HepG2 (cell line): ENCODE data around the gene SPRR2G. TPM values are rescaled to one million over a fixed set of nuclear protein-coding genes. Genes with fewer than 3 reads are reported as not detected.
"Not testable (repeated sequence)": the region's sequence is repeated elsewhere in the genome, so short reads cannot be mapped to it uniquely, and the experiment has no call there.

Experiments
- ATAC-seq: fragments of 200-7000 bp; cut with Tn5 transposase; 3 replicates; pipeline ENCODE4 v1.9.1; 2020; ENCODE audit warnings: mild to moderate bottlenecking, moderate library complexity
- BruUV-seq: library from RNA; stranded (reverse); fragments of 400-500 nt; replicated peaks from 2 replicates; lab custom pipeline; 2021; lab: Mats Ljungman, UMichigan
- CTCF ChIA-PET: fragments of 300-600 bp; formaldehyde crosslinking; extraction: SDS; loops from one replicate; lab custom pipeline; 2021; ENCODE audit warnings: low total read pairs, inconsistent platforms, low intra/inter-chr PET ratio; lab: Yijun Ruan, JAX
- POLR2A ChIA-PET: fragments of 350-600 bp; sonication (Branson Sonifier 250); formaldehyde crosslinking; loops from one replicate; lab custom pipeline; 2020; ENCODE audit warnings: antibody characterized with exemption, inconsistent platforms; lab: Yijun Ruan, JAX
- DNase-seq: peaks from one replicate; pipeline ENCODE4 v3.0.0-alpha.2; 2015; ENCODE audit warnings: low spot score
- FAIRE-seq: peaks from 3 replicates; lab custom pipeline; 2011; peaks lifted over from hg19 to GRCh38; lab: Jason Lieb, UNC
- H2AFZ ChIP-seq: one replicate; pipeline ENCODE4 v1.6.1; 2011; ENCODE audit warnings: low read length, inconsistent platforms
- H3K27ac ChIP-seq: fragments of 300-600 bp; 3 replicates; pipeline ENCODE4 v1.8.0; 2011; ENCODE audit warnings: mixed run types, mild to moderate bottlenecking, mixed read lengths, low read length, inconsistent platforms; ENCODE audit not compliant: insufficient read depth; ENCODE audit errors: extremely low read length
- H3K27me3 ChIP-seq, 2 experiments: fragments of 200-600 bp in 1 of 2; 2 replicates in 1 of 2; 3 replicates in 1 of 2; pipeline versions ENCODE4 v1.6.0 to v1.8.0; 2011; ENCODE audit warnings: low read length in 2 of 2, mild to moderate bottlenecking in 2 of 2, moderate library complexity in 2 of 2, inconsistent platforms in 1 of 2; ENCODE audit not compliant: insufficient read depth in 2 of 2, control insufficient read depth in 1 of 2
- H3K36me3 ChIP-seq, 2 experiments: fragments of 200-600 bp in 1 of 2; replicated peaks in 1 of 2; 2 replicates in 1 of 2; 3 replicates in 1 of 2; pipeline versions ENCODE4 v1.5.1 to v1.8.0; 2011; ENCODE audit warnings: low read length in 2 of 2, inconsistent platforms in 1 of 2; ENCODE audit not compliant: insufficient read depth in 2 of 2, control insufficient read depth in 1 of 2
- H3K4me1 ChIP-seq: 2 replicates; pipeline ENCODE4 v1.5.1; 2012; ENCODE audit warnings: low read length, inconsistent platforms; ENCODE audit not compliant: insufficient read depth
- H3K4me2 ChIP-seq: 2 replicates; pipeline ENCODE4 v1.6.0; 2011; ENCODE audit warnings: low read depth, low read length, inconsistent platforms
- H3K4me3 ChIP-seq, 3 experiments: fragments of 200-600 bp in 1 of 3; sonication (generic), shearing (Covaris generic) in 1 of 3; replicated peaks in 1 of 3; 2 replicates each; pipeline ENCODE4 v1.5.1; 2011 to 2016; ENCODE audit warnings: low read length in 3 of 3, inconsistent platforms in 2 of 3, low read depth in 2 of 3, mild to moderate bottlenecking in 2 of 3, control low read depth in 1 of 3, mixed read lengths in 1 of 3; ENCODE audit not compliant: insufficient read depth in 1 of 3
- H3K79me2 ChIP-seq: one replicate; pipeline ENCODE4 v1.6.1; 2011; ENCODE audit warnings: low read length, inconsistent platforms; ENCODE audit not compliant: insufficient read depth
- H3K9ac ChIP-seq: 2 replicates; pipeline ENCODE4 v1.6.0; 2011; ENCODE audit warnings: mild to moderate bottlenecking, low read depth, low read length, inconsistent platforms; ENCODE audit not compliant: insufficient read depth
- H3K9me3 ChIP-seq: 2 replicates; pipeline ENCODE4 v1.5.1; 2012; ENCODE audit warnings: mild to moderate bottlenecking, low read length
- H4K20me1 ChIP-seq: 2 replicates; pipeline ENCODE4 v1.6.0; 2011; ENCODE audit warnings: inconsistent platforms, mild to moderate bottlenecking, low read length, moderate library complexity; ENCODE audit not compliant: insufficient read depth
- CTCF ChIP-seq: sonication (generic); formaldehyde crosslinking; IDR thresholded peaks from 2 replicates; pipeline ENCODE4 v1.5.0; 2020; ENCODE audit warnings: mild to moderate bottlenecking, missing genetic modification reagents, moderate library complexity
- GABPA ChIP-seq, 2 experiments: IDR thresholded peaks; 2 replicates each; pipeline ENCODE4 v1.6.1; 2011 to 2016; ENCODE audit warnings: low read depth in 2 of 2, low read length in 1 of 2, missing biosample characterization in 1 of 2, missing genetic modification characterization in 1 of 2
- REST ChIP-seq, 2 experiments: IDR thresholded peaks; 2 replicates each; pipeline ENCODE4 v1.6.1; 2011 to 2012; ENCODE audit warnings: low read length in 2 of 2, borderline replicate concordance in 1 of 2, low read depth in 1 of 2, mild to moderate bottlenecking in 1 of 2, moderate library complexity in 1 of 2
- ZBTB20 ChIP-seq: sonication (generic); formaldehyde crosslinking; IDR thresholded peaks from 2 replicates; pipeline ENCODE4 v1.8.1; 2023; ENCODE audit warnings: missing genetic modification reagents, low read depth, mild to moderate bottlenecking, borderline replicate concordance
- WGBS: methylation state at CpG from one replicate; pipeline ENCODE4 v1.1.6; 2017; ENCODE audit warnings: low lambda C conversion rate; 5-methylcytosine and 5-hydroxymethylcytosine counted together
- in situ Hi-C: cut with HindIII; loops from 2 replicates; pipeline ENCODE4 v1.10.0; 2017; ENCODE audit warnings: low pct_unique_long_range_greater_than_20kb; ENCODE audit not compliant: extremely low pct_ligation_motif_present
- intact Hi-C: fragments of 100-400 bp; cut with micrococcal nuclease; formaldehyde crosslinking; loops from one replicate; pipeline ENCODE4 v1.10.0; 2022; ENCODE audit not compliant: unreplicated experiment
- polyA plus RNA-seq, 8 experiments: library from polyadenylated mRNA; depleted of rRNA in 3 of 8; stranded (reverse) in 7 of 8; unstranded in 1 of 8; fragments of >200 nt; fragmentation: Illumina TruSeq in 4 of 8; extraction: Trizol in 4 of 8; gene quantifications; 2 replicates each; pipeline versions ENCODE4 v1.2.1 to v1.2.3, GENCODE V29; 2011 to 2016; ENCODE audit warnings: low read depth in 4 of 8, missing spikeins in 1 of 8, mixed read lengths in 1 of 8; ENCODE audit not compliant: insufficient read depth in 1 of 8
- total RNA-seq, 5 experiments: library from RNA; depleted of rRNA; stranded (reverse); fragments of >200 nt; fragmentation: Illumina TruSeq; extraction: Trizol; gene quantifications; 2 replicates each; pipeline ENCODE4 v1.2.3, GENCODE V29; 2016; ENCODE audit warnings: low read depth in 1 of 5

The SPRR2G gene
- total and polyA plus RNA-seq, 2 of the 13 experiments (the other 11 are each of a cell fraction or from before 2014, with no cell fraction given), result not detected

- no peak for TF ChIP-seq REST (IDR thresholded peaks at IDR 0.05; ENCODE audit: borderline replicate concordance in 1 of 2, low read depth in 1 of 2, low read length in 2 of 2)
- no peak for TF ChIP-seq ZBTB20 (CRISPR knock-in tag)
- TF ChIP-seq, all 625 proteins: peak for 2
These were observed 42.0 kb upstream of the SPRR2G start (continued) for GRCh38 chr1:153192697-153193096.

GRCh38 chr1:153190373-153190772 lies 39.7 kb upstream of the SPRR2G start:
- POLR2A ChIA-PET, result no interaction called here
- WGBS, result 0% methylated on average over 3 of the region's 3 CpGs
- DNase-seq, result no peak

GRCh38 chr1:153188301-153188700 lies 37.6 kb upstream of the SPRR2G start:
- H4K20me1 ChIP-seq, H3K79me2 ChIP-seq, H3K9ac ChIP-seq, DNase-seq, H3K4me3 ChIP-seq, POLR2A ChIA-PET, H3K4me2 ChIP-seq, H2AFZ ChIP-seq, CTCF ChIA-PET, H3K36me3 ChIP-seq, H3K4me1 ChIP-seq, FAIRE-seq, intact Hi-C loops, H3K27me3 ChIP-seq, in situ Hi-C loops, ATAC-seq, H3K27ac ChIP-seq, BruUV-seq, H3K9me3 ChIP-seq: not testable (repeated sequence)
- WGBS, result 0% methylated on average over 4 of the region's 4 CpGs

More at GRCh38 chr1:153190373-153190772, 39.7 kb upstream of the SPRR2G start:
- Histone ChIP-seq H3K79me2 (no peaks in the 10 kb centered on the region), H4K20me1 (no peaks in the 10 kb centered on the region), H3K4me3 (no peak overlapping the region), H2AFZ (no peak overlapping the region), H3K36me3 (no peaks in the 10 kb centered on the region), H3K9me3 (no peaks in the 10 kb centered on the region), H3K9ac (no peak overlapping the region), H3K4me1 (no peaks in the 10 kb centered on the region), H3K27ac (no peak overlapping the region), H3K27me3 (no peaks in the 10 kb centered on the region), H3K4me2 (no peak overlapping the region)
- CTCF ChIA-PET, result no interaction called here
- no TSS peak for BruUV-seq
- ATAC-seq (no peak), FAIRE-seq (no peak)
- in situ Hi-C loops, result loop anchor here (10.0 kb wide), 1 partner anchor 316 kb away; the partner anchor contains the start of gene SMCP
- intact Hi-C loops, result no loop called here
- TF ChIP-seq CTCF (CRISPR knock-in tag), result 0 out of 2 replicates have a peak, but pooled peaks have one; percentile 7
- no peak for TF ChIP-seq GABPA (IDR thresholded peaks at IDR 0.05; ENCODE audit: low read depth, low read length)
- no peak for TF ChIP-seq GABPA (CRISPR knock-in tag; IDR thresholded peaks at IDR 0.05; ENCODE audit: low read depth)
